ENCODE measurements around the gene AMZ2.
"Not testable (repeated sequence)": the region's sequence is repeated elsewhere in the genome, so short reads cannot be mapped to it uniquely, and the experiment has no call there.

Gene AMZ2

GRCh38 chr17:68248199-68248825 lies 469 bp downstream of the AMZ2 start:
- 22% methylated on average over 9 of the region's 19 CpGs for WGBS
- no peak overlapping the region for H2BK12ac ChIP-seq (ENCODE audit: low read length in 2 of 2)
- H3K14ac ChIP-seq (ENCODE audit: low read length in 2 of 2): peak overlapping the region in 1 of 2 experiments; percentile 79
- no peak overlapping the region for H2BK5ac ChIP-seq (ENCODE audit: low read depth, low read length, poor library complexity, severe bottlenecking)
- H4K91ac ChIP-seq (ENCODE audit: low read length): peak overlapping the region; percentile 84
- H2AFZ ChIP-seq (ENCODE audit: low read depth, low read length): peak overlapping the region; percentile 54
- no peaks in the 10 kb centered on the region for H3K27me3 ChIP-seq (ENCODE audit: control insufficient read depth in 1 of 2, insufficient read depth in 1 of 2, low read length in 2 of 2)
- H3K79me1 ChIP-seq (replicated peaks; ENCODE audit: low read length, poor library complexity, severe bottlenecking): peaks cover 11% of the 10 kb centered on the region
- no peaks in the 10 kb centered on the region for H3K9me3 ChIP-seq (ENCODE audit: control insufficient read depth, low read length)
- peaks cover 3 to 37% of the 10 kb centered on the region in 2 experiments for H3K36me3 ChIP-seq (ENCODE audit: control insufficient read depth in 1 of 2, insufficient read depth in 2 of 2, low read depth in 1 of 2, low read length in 2 of 2)
- H3K4me1 ChIP-seq (ENCODE audit: control insufficient read depth, insufficient read depth, low read depth, low read length): peaks cover 6% of the 10 kb centered on the region
- peak overlapping the region; percentile 97 for H3K9ac ChIP-seq (ENCODE audit: low read length)
- H2BK120ac ChIP-seq (ENCODE audit: low read depth, low read length): peak overlapping the region; percentile 71
- H3K4me3 ChIP-seq (ENCODE audit: insufficient read depth in 1 of 2, low read depth in 1 of 2, low read length in 2 of 2): peak overlapping the region; percentile 81 to 90
- H3K27ac ChIP-seq (ENCODE audit: low read length, poor library complexity, severe bottlenecking): peak overlapping the region; percentile 55
- DNase-seq: peak; percentile 83
- peak overlapping the region; percentile 94 to 95 for H3K18ac ChIP-seq (ENCODE audit: low read depth in 1 of 2, low read length in 2 of 2)
- peak overlapping the region in 1 of 2 experiments; percentile 74 for H3K23ac ChIP-seq (ENCODE audit: low read length in 2 of 2)
- peak overlapping the region; percentile 74 for H2BK15ac ChIP-seq (ENCODE audit: low read depth, poor library complexity, severe bottlenecking)
- peak overlapping the region; percentile 11 for H2AK5ac ChIP-seq (ENCODE audit: low read length, severe bottlenecking)
- H3K4me2 ChIP-seq (ENCODE audit: low read length, poor library complexity, severe bottlenecking): peak overlapping the region; percentile 87
- H3K4ac ChIP-seq (ENCODE audit: low read depth in 1 of 2, low read length in 2 of 2): peak overlapping the region; percentile 85 to 89
- peak overlapping the region; percentile 99 for H4K8ac ChIP-seq (ENCODE audit: low read length)

- Histone ChIP-seq H2BK5ac (ENCODE audit: low read depth, low read length, poor library complexity, severe bottlenecking) (no peak overlapping the region), H2BK120ac (ENCODE audit: low read depth, low read length) (no peak overlapping the region), H4K8ac (ENCODE audit: low read length) (no peak overlapping the region), H3K4me1 (ENCODE audit: control insufficient read depth, insufficient read depth, low read depth, low read length) (peaks cover 6% of the 10 kb centered on the region), H3K9me3 (ENCODE audit: control insufficient read depth, low read length) (no peaks in the 10 kb centered on the region), H3K36me3 (ENCODE audit: control insufficient read depth in 1 of 2, insufficient read depth in 2 of 2, low read depth in 1 of 2, low read length in 2 of 2) (peaks cover 8 to 42% of the 10 kb centered on the region in 2 experiments), H2BK15ac (ENCODE audit: low read depth, poor library complexity, severe bottlenecking) (no peak overlapping the region), H3K27ac (ENCODE audit: low read length, poor library complexity, severe bottlenecking) (no peak overlapping the region), H3K23ac (ENCODE audit: low read length in 2 of 2) (no peak overlapping the region), H3K4me3 (ENCODE audit: insufficient read depth in 1 of 2, low read depth in 1 of 2, low read length in 2 of 2) (peak overlapping the region in 1 of 2 experiments; percentile 90), H2AFZ (ENCODE audit: low read depth, low read length) (no peak overlapping the region), H3K9ac (ENCODE audit: low read length) (peak overlapping the region; percentile 97), H3K18ac (ENCODE audit: low read depth in 1 of 2, low read length in 2 of 2) (no peak overlapping the region), H2AK5ac (ENCODE audit: low read length, severe bottlenecking) (no peak overlapping the region), H3K79me1 (replicated peaks; ENCODE audit: low read length, poor library complexity, severe bottlenecking) (peaks cover 12% of the 10 kb centered on the region), H3K14ac (ENCODE audit: low read length in 2 of 2) (no peak overlapping the region), H3K4me2 (ENCODE audit: low read length, poor library complexity, severe bottlenecking) (no peak overlapping the region), H2BK12ac (ENCODE audit: low read length in 2 of 2) (no peak overlapping the region), H3K4ac (ENCODE audit: low read depth in 1 of 2, low read length in 2 of 2) (no peak overlapping the region), H4K91ac (ENCODE audit: low read length) (no peak overlapping the region), H3K27me3 (ENCODE audit: control insufficient read depth in 1 of 2, insufficient read depth in 1 of 2, low read length in 2 of 2) (no peaks in the 10 kb centered on the region)
- peak; percentile 35 for DNase-seq
- 95% methylated on average over 4 of the region's 5 CpGs for WGBS
Observed at GRCh38 chr17:68248891-68249290, 1.0 kb downstream of the AMZ2 start.

GRCh38 chr17:68249354-68249765 lies 1.5 kb downstream of the AMZ2 start:
- Histone ChIP-seq H3K4ac (ENCODE audit: low read depth in 1 of 2, low read length in 2 of 2) (no peak overlapping the region), H3K79me1 (replicated peaks; ENCODE audit: low read length, poor library complexity, severe bottlenecking) (peaks cover 12% of the 10 kb centered on the region), H3K9me3 (ENCODE audit: control insufficient read depth, low read length) (no peaks in the 10 kb centered on the region), H2AFZ (ENCODE audit: low read depth, low read length) (no peak overlapping the region), H2AK5ac (ENCODE audit: low read length, severe bottlenecking) (no peak overlapping the region), H2BK5ac (ENCODE audit: low read depth, low read length, poor library complexity, severe bottlenecking) (no peak overlapping the region), H3K4me2 (ENCODE audit: low read length, poor library complexity, severe bottlenecking) (no peak overlapping the region), H4K91ac (ENCODE audit: low read length) (no peak overlapping the region), H2BK15ac (ENCODE audit: low read depth, poor library complexity, severe bottlenecking) (no peak overlapping the region), H3K4me3 (ENCODE audit: insufficient read depth in 1 of 2, low read depth in 1 of 2, low read length in 2 of 2) (no peak overlapping the region), H2BK120ac (ENCODE audit: low read depth, low read length) (peak overlapping the region; percentile 34), H3K23ac (ENCODE audit: low read length in 2 of 2) (no peak overlapping the region), H3K18ac (ENCODE audit: low read depth in 1 of 2, low read length in 2 of 2) (no peak overlapping the region), H3K9ac (ENCODE audit: low read length) (peak overlapping the region; percentile 97), H3K4me1 (ENCODE audit: control insufficient read depth, insufficient read depth, low read depth, low read length) (peaks cover 6% of the 10 kb centered on the region), H3K14ac (ENCODE audit: low read length in 2 of 2) (no peak overlapping the region), H3K27me3 (ENCODE audit: control insufficient read depth in 1 of 2, insufficient read depth in 1 of 2, low read length in 2 of 2) (no peaks in the 10 kb centered on the region), H4K8ac (ENCODE audit: low read length) (no peak overlapping the region), H2BK12ac (ENCODE audit: low read length in 2 of 2) (no peak overlapping the region), H3K36me3 (ENCODE audit: control insufficient read depth in 1 of 2, insufficient read depth in 2 of 2, low read depth in 1 of 2, low read length in 2 of 2) (peaks cover 8 to 47% of the 10 kb centered on the region in 2 experiments), H3K27ac (ENCODE audit: low read length, poor library complexity, severe bottlenecking) (no peak overlapping the region)
- DNase-seq: no peak
- 90% methylated on average over 7 of the region's 7 CpGs for WGBS

- not testable (repeated sequence) for H2AFZ ChIP-seq (ENCODE audit: low read depth, low read length); H2BK12ac ChIP-seq (ENCODE audit: low read length in 2 of 2); H3K79me1 ChIP-seq (replicated peaks; ENCODE audit: low read length, poor library complexity, severe bottlenecking); H4K8ac ChIP-seq (ENCODE audit: low read length); H4K91ac ChIP-seq (ENCODE audit: low read length); H2AK5ac ChIP-seq (ENCODE audit: low read length, severe bottlenecking); H3K4ac ChIP-seq (ENCODE audit: low read depth in 1 of 2, low read length in 2 of 2); H3K14ac ChIP-seq (ENCODE audit: low read length in 2 of 2); H3K4me2 ChIP-seq (ENCODE audit: low read length, poor library complexity, severe bottlenecking); H3K9me3 ChIP-seq (ENCODE audit: control insufficient read depth, low read length); H2BK15ac ChIP-seq (ENCODE audit: low read depth, poor library complexity, severe bottlenecking); H3K4me3 ChIP-seq (ENCODE audit: insufficient read depth in 1 of 2, low read depth in 1 of 2, low read length in 2 of 2); H3K27me3 ChIP-seq (ENCODE audit: control insufficient read depth in 1 of 2, insufficient read depth in 1 of 2, low read length in 2 of 2); H2BK120ac ChIP-seq (ENCODE audit: low read depth, low read length); H3K18ac ChIP-seq (ENCODE audit: low read depth in 1 of 2, low read length in 2 of 2); DNase-seq; H3K27ac ChIP-seq (ENCODE audit: low read length, poor library complexity, severe bottlenecking); H3K4me1 ChIP-seq (ENCODE audit: control insufficient read depth, insufficient read depth, low read depth, low read length); H2BK5ac ChIP-seq (ENCODE audit: low read depth, low read length, poor library complexity, severe bottlenecking); H3K23ac ChIP-seq (ENCODE audit: low read length in 2 of 2); H3K9ac ChIP-seq (ENCODE audit: low read length)
- WGBS: 83% methylated on average over 7 of the region's 7 CpGs
- H3K36me3 ChIP-seq (ENCODE audit: control insufficient read depth in 1 of 2, insufficient read depth in 2 of 2, low read depth in 1 of 2, low read length in 2 of 2): peaks cover 17 to 78% of the 10 kb centered on the region in 2 experiments
Observed at GRCh38 chr17:68253426-68253825, 5.6 kb downstream of the AMZ2 start.

Data from mesenchymal stem cell (in vitro differentiated cells and primary cell).